ENCODE data around the gene ATP5IF1. TPM values are rescaled to one million over a fixed set of nuclear protein-coding genes. Genes with fewer than 3 reads are reported as not detected.

ATP5IF1 gene
- total and polyA plus RNA-seq, 9 of the 15 experiments (the other 6 are each of a cell fraction or from before 2014, with no cell fraction given), result 292 to 1,422 (median 388) TPM

- TF ChIP-seq ZBTB12 (CRISPR knock-in tag; IDR thresholded peaks at IDR 0.05), result no peak
- TF ChIP-seq NFRKB (IDR thresholded peaks at IDR 0.05; ENCODE audit: low read depth), result no peak; the same call in 1 of the 2 replicates
- TF ChIP-seq SNRNP70 (optimal IDR thresholded peaks at IDR 0.05; ENCODE audit: low read depth, low read length), result no peak
- TF ChIP-seq ZZZ3 (IDR thresholded peaks at IDR 0.05), result no peak
- no peak for TF ChIP-seq RERE (CRISPR knock-in tag; IDR thresholded peaks at IDR 0.05; ENCODE audit: borderline replicate concordance)
- peak; percentile 51 for TF ChIP-seq TBP (optimal IDR thresholded peaks at IDR 0.05; ENCODE audit: low read depth, low read length)
- TF ChIP-seq YY1 (IDR thresholded peaks at IDR 0.05; ENCODE audit: borderline replicate concordance in 1 of 3, control insufficient read depth in 1 of 3, extremely low read depth in 1 of 3, insufficient read depth in 3 of 3, insufficient read length in 1 of 3, insufficient replicate concordance in 2 of 3, low read depth in 1 of 3, low read length in 2 of 3), result no peak
- TF ChIP-seq MEF2A (IDR thresholded peaks at IDR 0.05; ENCODE audit: control insufficient read depth, low read depth, low read length), result no peak
- TF ChIP-seq ZNF318 (IDR thresholded peaks at IDR 0.05; ENCODE audit: borderline replicate concordance in 1 of 2, low read depth in 1 of 2), result no peak
- no peak for TF ChIP-seq CHD4 (IDR thresholded peaks at IDR 0.05; ENCODE audit: insufficient read depth, insufficient replicate concordance, low read depth, low read length, poor library complexity, severe bottlenecking)
Measured at GRCh38 chr1:28248273-28249012, 12.5 kb downstream of the ATP5IF1 start (continued).

Data from K562 (cell line).